Tibial nerve (tissue), 4 donors: ENCODE data around the gene BBS12. TPM values are rescaled to one million over a fixed set of nuclear protein-coding genes. Genes with fewer than 3 reads are reported as not detected.

Source experiments
- DNase-seq, 2 donors: peaks; one replicate each; pipeline ENCODE4 v3.0.0-alpha.2; 2019; ENCODE audit warnings: low spot score in 2 of 2
- H3K27ac ChIP-seq, 4 donors: fragments of 200-600 bp; sonication (generic) in 3 of 4; one replicate each; pipeline ENCODE4 v1.5.1; 2017 to 2019; ENCODE audit warnings: mild to moderate bottlenecking in 1 of 4
- H3K27me3 ChIP-seq, 2 donors: fragments of 200-600 bp; sonication (generic) in 1 of 2; one replicate each; pipeline versions ENCODE4 v1.5.1 to v1.6.0; 2017 to 2019
- H3K36me3 ChIP-seq, 3 donors: fragments of 200-600 bp; sonication (generic); one replicate each; pipeline ENCODE4 v1.5.1; 2018 to 2019
- H3K4me1 ChIP-seq, 4 donors: fragments of 200-600 bp; sonication (generic) in 3 of 4; one replicate each; pipeline ENCODE4 v1.5.1; 2017 to 2019
- H3K4me3 ChIP-seq, 4 donors: fragments of 200-600 bp; sonication (generic) in 3 of 4; one replicate each; pipeline ENCODE4 v1.5.1; 2017 to 2019; ENCODE audit warnings: mild to moderate bottlenecking in 1 of 4, moderate library complexity in 1 of 4
- H3K9me3 ChIP-seq, 4 donors: fragments of 200-600 bp; sonication (generic) in 3 of 4; one replicate each; pipeline ENCODE4 v1.5.1; 2017 to 2019
- CTCF ChIP-seq, 5 experiments: fragments of 200-600 bp in 3 of 5; fragments of 450-650 bp in 2 of 5; sonication (generic) in 3 of 5; IDR thresholded peaks; one replicate each; pipeline ENCODE4 v1.5.1; 2016 to 2019; ENCODE audit warnings: antibody characterized with exemption in 5 of 5, mild to moderate bottlenecking in 3 of 5, moderate library complexity in 2 of 5
- EP300 ChIP-seq, 2 donors: sonication (generic); formaldehyde crosslinking; IDR thresholded peaks; one replicate each; pipeline ENCODE4 v1.6.1; 2017; ENCODE audit warnings: antibody characterized with exemption in 2 of 2, mild to moderate bottlenecking in 1 of 2
- POLR2A ChIP-seq, 2 donors: fragments of 450-650 bp; IDR thresholded peaks; one replicate each; pipeline ENCODE4 v1.6.1; 2017; ENCODE audit warnings: antibody characterized with exemption in 2 of 2, mild to moderate bottlenecking in 2 of 2, moderate library complexity in 2 of 2
- WGBS, 2 donors: methylation state at CpG; one replicate each; pipeline ENCODE4 v1.1.5; 2018; 5-methylcytosine and 5-hydroxymethylcytosine counted together
- total RNA-seq, 4 donors: library from RNA; depleted of rRNA; stranded (reverse); fragments of >200 nt; gene quantifications; one replicate each; pipeline ENCODE4 v1.1.0, GENCODE V29; 2016

Gene BBS12
- total RNA-seq, 4 donors from 2014 or later = 2.9 to 6.7 (median 5.3) TPM

- no peak for TF ChIP-seq POLR2A (IDR thresholded peaks at IDR 0.05)
- no peak for TF ChIP-seq CTCF (IDR thresholded peaks at IDR 0.05)
- TF ChIP-seq EP300 (IDR thresholded peaks at IDR 0.05) = no peak
- peaks cover 0 to 16% (median 9%) of the 10 kb centered on the region in 4 donors for H3K4me1 ChIP-seq
- H3K27ac ChIP-seq = no peak overlapping the region
- H3K36me3 ChIP-seq = no peaks in the 10 kb centered on the region
- no peak overlapping the region for H3K4me3 ChIP-seq
- no peaks in the 10 kb centered on the region for H3K27me3 ChIP-seq
- no peak for DNase-seq
- H3K9me3 ChIP-seq = no peaks in the 10 kb centered on the region
- WGBS, 2 donors = 50 to 81% methylated on average over 1 of the region's 1 CpG
Measured at GRCh38 chr4:122728856-122729255, 3.6 kb upstream of the BBS12 start.

DNA sequence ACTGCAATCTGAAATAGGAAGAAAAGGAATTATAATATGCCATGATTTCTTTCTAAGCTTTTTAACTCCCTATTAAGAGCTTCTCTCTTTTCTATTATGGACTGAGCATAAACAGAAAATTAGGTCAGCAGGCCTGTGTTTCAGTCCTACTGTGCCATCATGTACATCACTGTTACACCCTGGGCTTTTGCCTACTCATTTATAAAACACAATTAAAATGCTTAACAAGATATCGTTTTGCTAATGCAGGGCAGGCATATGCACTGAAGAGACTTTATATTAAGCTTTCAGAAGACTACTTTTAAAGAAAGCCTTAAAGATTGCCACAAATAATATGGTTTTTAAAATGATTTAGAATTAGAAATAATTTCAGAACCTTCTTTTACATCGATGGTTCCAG, 828 bp upstream of the BBS12 start:
- H3K4me1 ChIP-seq = peaks cover 0 to 26% (median 9%) of the 10 kb centered on the region in 4 donors
- no peaks in the 10 kb centered on the region for H3K27me3 ChIP-seq
- no peak for DNase-seq
- TF ChIP-seq EP300 (IDR thresholded peaks at IDR 0.05) = no peak
- no peak for TF ChIP-seq CTCF (IDR thresholded peaks at IDR 0.05)
- no peak for TF ChIP-seq POLR2A (IDR thresholded peaks at IDR 0.05)
- H3K36me3 ChIP-seq = peaks cover 0 to 5% (median 0%) of the 10 kb centered on the region in 3 donors
- peak overlapping the region in 3 of 4 donors; percentile 34 to 91 (median 82) for H3K4me3 ChIP-seq
- peak overlapping the region in 3 of 4 donors; percentile 64 to 89 (median 83) for H3K27ac ChIP-seq
- WGBS, 2 donors = 54 to 61% methylated on average over 2 of the region's 2 CpGs
- no peaks in the 10 kb centered on the region for H3K9me3 ChIP-seq

DNA sequence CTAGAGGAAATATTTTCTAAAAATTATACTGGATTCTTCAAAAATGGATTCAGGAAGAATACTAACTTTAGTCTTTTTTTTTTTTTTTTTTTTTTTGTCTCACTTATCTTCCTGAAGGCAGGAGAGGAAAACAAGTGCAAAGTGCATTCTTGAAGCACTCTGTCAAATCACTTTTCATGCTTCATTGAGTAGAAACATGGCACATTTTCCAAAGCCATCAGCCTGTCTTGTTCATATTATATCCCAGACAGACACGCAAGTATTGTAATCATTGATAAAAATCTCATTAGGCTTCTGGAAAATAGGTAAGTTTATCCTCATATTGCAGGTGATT, 1.2 kb downstream of the BBS12 start:
- TF ChIP-seq EP300 (IDR thresholded peaks at IDR 0.05) = no peak
- TF ChIP-seq POLR2A (IDR thresholded peaks at IDR 0.05) = no peak
- TF ChIP-seq CTCF (IDR thresholded peaks at IDR 0.05) = no peak
- peak overlapping the region in 2 of 4 donors; percentile 82 to 91 for H3K4me3 ChIP-seq
- H3K4me1 ChIP-seq = peaks cover 0 to 26% (median 9%) of the 10 kb centered on the region in 4 donors
- H3K9me3 ChIP-seq = peaks cover 0 to 6% (median 3%) of the 10 kb centered on the region in 4 donors
- H3K36me3 ChIP-seq = peaks cover 0 to 16% (median 0%) of the 10 kb centered on the region in 3 donors
- no peaks in the 10 kb centered on the region for H3K27me3 ChIP-seq
- 97 to 100% methylated on average over 1 of the region's 1 CpG for WGBS, 2 donors
- no peak for DNase-seq
- H3K27ac ChIP-seq = peak overlapping the region in 3 of 4 donors; percentile 86 to 89 (median 89)

- DNase-seq = no peak
- H3K9me3 ChIP-seq = peaks cover 0 to 6% (median 3%) of the 10 kb centered on the region in 4 donors
- peaks cover 0 to 7% (median 0%) of the 10 kb centered on the region in 4 donors for H3K4me1 ChIP-seq
- H3K27me3 ChIP-seq = no peaks in the 10 kb centered on the region
- H3K27ac ChIP-seq = no peak overlapping the region
- no peak overlapping the region for H3K4me3 ChIP-seq
- TF ChIP-seq CTCF (IDR thresholded peaks at IDR 0.05) (no peak), POLR2A (IDR thresholded peaks at IDR 0.05) (no peak), EP300 (IDR thresholded peaks at IDR 0.05) (no peak)
- peaks cover 0 to 51% (median 0%) of the 10 kb centered on the region in 3 donors for H3K36me3 ChIP-seq
Measured at GRCh38 chr4:122739174-122739573, 6.7 kb downstream of the BBS12 start.

DNA sequence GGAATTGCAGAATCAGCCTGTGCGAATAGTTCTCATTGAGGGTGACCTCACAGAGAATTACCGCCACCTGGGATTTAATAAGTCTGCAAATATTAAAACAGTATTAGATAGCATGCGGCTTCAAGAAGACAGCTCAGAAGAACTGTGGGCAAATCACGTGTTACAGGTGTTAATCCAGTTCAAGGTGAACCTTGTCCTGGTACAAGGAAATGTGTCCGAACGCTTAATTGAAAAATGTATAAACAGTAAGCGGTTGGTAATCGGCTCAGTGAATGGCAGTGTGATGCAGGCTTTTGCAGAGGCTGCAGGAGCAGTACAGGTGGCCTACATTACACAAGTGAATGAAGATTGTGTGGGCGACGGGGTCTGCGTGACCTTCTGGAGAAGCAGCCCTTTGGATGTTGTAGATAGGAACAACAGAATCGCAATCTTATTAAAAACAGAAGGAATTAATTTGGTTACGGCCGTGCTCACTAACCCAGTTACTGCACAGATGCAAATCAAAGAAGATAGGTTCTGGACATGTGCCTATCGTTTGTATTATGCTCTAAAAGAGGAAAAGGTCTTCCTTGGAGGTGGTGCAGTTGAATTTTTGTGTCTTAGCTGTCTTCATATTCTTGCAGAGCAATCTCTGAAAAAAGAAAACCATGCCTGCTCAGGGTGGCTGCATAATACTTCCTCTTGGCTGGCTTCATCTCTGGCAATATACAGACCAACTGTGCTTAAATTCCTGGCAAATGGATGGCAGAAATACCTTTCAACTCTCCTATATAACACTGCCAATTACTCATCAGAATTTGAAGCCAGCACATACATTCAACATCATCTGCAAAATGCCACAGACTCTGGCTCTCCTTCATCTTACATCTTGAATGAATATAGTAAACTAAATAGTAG, 10.7 kb downstream of the BBS12 start:
- no peaks in the 10 kb centered on the region for H3K27me3 ChIP-seq
- WGBS, 2 donors = 86% methylated on average over 15 of the region's 15 CpGs
- TF ChIP-seq POLR2A (IDR thresholded peaks at IDR 0.05) (no peak), CTCF (IDR thresholded peaks at IDR 0.05) (no peak), EP300 (IDR thresholded peaks at IDR 0.05) (no peak)
- H3K27ac ChIP-seq = no peak overlapping the region
- DNase-seq = no peak
- H3K4me3 ChIP-seq = no peak overlapping the region
- H3K9me3 ChIP-seq = no peaks in the 10 kb centered on the region
- H3K36me3 ChIP-seq = peaks cover 0 to 44% (median 0%) of the 10 kb centered on the region in 3 donors
- H3K4me1 ChIP-seq = no peaks in the 10 kb centered on the region
